H1 (cell line): Measurements from ENCODE around the gene COX17. TPM values are rescaled to one million over a fixed set of nuclear protein-coding genes. Genes with fewer than 3 reads are reported as not detected.

ENCODE experiments used
- CTCF ChIA-PET: fragments of 300-600 bp; sonication (Branson Sonifier 250); formaldehyde crosslinking; loops from one replicate; lab custom pipeline; 2021; ENCODE audit not compliant: partially characterized antibody; lab: Charles Lee
- POLR2A ChIA-PET: fragments of 300-600 bp; sonication (Branson Sonifier 250); formaldehyde crosslinking; loops from one replicate; lab custom pipeline; 2021; ENCODE audit warnings: inconsistent platforms; ENCODE audit not compliant: partially characterized antibody; lab: Charles Lee
- DNase-seq, 2 experiments: peaks; one replicate each; pipeline versions ENCODE4 v3.0.0 to v3.0.0-alpha.2; 2010 to 2022; ENCODE audit warnings: low spot score in 2 of 2, low read depth in 1 of 2, mixed read lengths in 1 of 2
- FAIRE-seq: peaks from 2 replicates; lab custom pipeline; 2011; peaks lifted over from hg19 to GRCh38; lab: Jason Lieb, UNC
- H2AFZ ChIP-seq: 2 replicates; pipeline ENCODE4 v1.8.1; 2012; ENCODE audit warnings: low read length, inconsistent platforms
- H2AK5ac ChIP-seq: 2 replicates; pipeline ENCODE4 v1.6.1; 2013; ENCODE audit warnings: low read depth, low read length
- H2BK120ac ChIP-seq: replicated peaks from 2 replicates; pipeline ENCODE3; 2013; ENCODE audit warnings: low read depth, low read length, inconsistent platforms
- H2BK12ac ChIP-seq: 2 replicates; pipeline ENCODE4 v1.6.1; 2013; ENCODE audit warnings: low read depth, low read length
- H2BK15ac ChIP-seq: 2 replicates; pipeline ENCODE4 v1.6.1; 2013; ENCODE audit warnings: low read length
- H2BK20ac ChIP-seq: 2 replicates; pipeline ENCODE4 v1.6.1; 2013; ENCODE audit warnings: low read length
- H2BK5ac ChIP-seq: 2 replicates; pipeline ENCODE4 v1.6.1; 2013; ENCODE audit warnings: low read depth, low read length
- H3K14ac ChIP-seq: 2 replicates; pipeline ENCODE4 v1.6.1; 2013; ENCODE audit warnings: inconsistent platforms; ENCODE audit not compliant: insufficient read length
- H3K18ac ChIP-seq: 2 replicates; pipeline ENCODE4 v1.6.1; 2013; ENCODE audit warnings: low read length; ENCODE audit errors: extremely low read depth
- H3K23ac ChIP-seq: 2 replicates; pipeline ENCODE4 v1.6.1; 2013; ENCODE audit warnings: inconsistent platforms; ENCODE audit not compliant: insufficient read length
- H3K23me2 ChIP-seq: 2 replicates; pipeline ENCODE4 v1.6.1; 2013; ENCODE audit warnings: low read depth, low read length
- H3K27ac ChIP-seq: 2 replicates; pipeline ENCODE4 v1.6.1; 2011; ENCODE audit warnings: low read depth, low read length, inconsistent platforms
- H3K27me3 ChIP-seq, 4 experiments: replicated peaks in 1 of 4; 1 replicate in 1 of 4; 2 replicates in 3 of 4; pipeline versions ENCODE4 v1.6.1 to v1.8.1; 2011 to 2013; ENCODE audit warnings: low read length in 3 of 4, mild to moderate bottlenecking in 3 of 4, inconsistent platforms in 2 of 4, mixed read lengths in 2 of 4, moderate library complexity in 1 of 4; ENCODE audit not compliant: control insufficient read depth in 3 of 4, insufficient read depth in 3 of 4; ENCODE audit errors: extremely low read depth in 1 of 4
- H3K36me3 ChIP-seq, 4 experiments: 2 replicates each; pipeline versions ENCODE4 v1.6.1 to v1.8.1; 2011 to 2013; ENCODE audit warnings: mild to moderate bottlenecking in 4 of 4, low read length in 3 of 4, moderate library complexity in 2 of 4, control low read depth in 1 of 4, inconsistent platforms in 1 of 4; ENCODE audit not compliant: insufficient read depth in 4 of 4, control insufficient read depth in 2 of 4
- H3K4ac ChIP-seq: replicated peaks from 2 replicates; pipeline ENCODE3; 2013; ENCODE audit warnings: low read length, low read depth, mixed read lengths, inconsistent platforms; ENCODE audit not compliant: insufficient read length
- H3K4me1 ChIP-seq, 4 experiments: replicated peaks in 1 of 4; 1 replicate in 1 of 4; 2 replicates in 3 of 4; pipeline versions ENCODE4 v1.6.1 to v1.8.1; 2011 to 2013; ENCODE audit warnings: low read length in 3 of 4, inconsistent platforms in 2 of 4, mixed read lengths in 1 of 4; ENCODE audit not compliant: insufficient read depth in 4 of 4, control insufficient read depth in 3 of 4
- H3K4me2 ChIP-seq, 2 experiments: 2 replicates each; pipeline versions ENCODE4 v1.6.1 to v1.8.1; 2011 to 2013; ENCODE audit warnings: low read depth in 2 of 2, low read length in 2 of 2, control low read depth in 1 of 2, inconsistent platforms in 1 of 2, mild to moderate bottlenecking in 1 of 2; ENCODE audit not compliant: insufficient read depth in 1 of 2
- H3K4me3 ChIP-seq, 4 experiments: fragments of 200-600, 300-600 bp in 1 of 4; sonication (generic), shearing (Covaris generic), sonication (Bioruptor Twin) in 1 of 4; 2 replicates each; pipeline versions ENCODE4 v1.5.1 to v1.8.1; 2011 to 2016; ENCODE audit warnings: low read length in 4 of 4, low read depth in 3 of 4, control low read depth in 2 of 4, inconsistent platforms in 2 of 4, mild to moderate bottlenecking in 2 of 4, mixed read lengths in 1 of 4, moderate library complexity in 1 of 4; ENCODE audit not compliant: insufficient read depth in 2 of 4; ENCODE audit errors: extremely low read depth in 1 of 4
- H3K56ac ChIP-seq: replicated peaks from 2 replicates; pipeline ENCODE3; 2013; ENCODE audit warnings: low read depth, mild to moderate bottlenecking, mixed read lengths, low read length, inconsistent platforms; ENCODE audit not compliant: insufficient read length
- H3K79me1 ChIP-seq: 2 replicates; pipeline ENCODE4 v1.6.1; 2013; ENCODE audit warnings: low read depth, low read length, control low read depth
- H3K79me2 ChIP-seq, 2 experiments: 2 replicates each; pipeline versions ENCODE4 v1.6.1 to v1.8.1; 2012 to 2013; ENCODE audit warnings: low read length in 2 of 2, mild to moderate bottlenecking in 2 of 2, inconsistent platforms in 1 of 2; ENCODE audit not compliant: insufficient read depth in 2 of 2, control insufficient read depth in 1 of 2
- H3K9ac ChIP-seq, 4 experiments: replicated peaks in 1 of 4; 1 replicate in 1 of 4; 2 replicates in 3 of 4; pipeline versions ENCODE4 v1.6.1 to v1.8.1; 2011 to 2013; ENCODE audit warnings: low read depth in 3 of 4, low read length in 3 of 4, control low read depth in 2 of 4, mild to moderate bottlenecking in 2 of 4, moderate library complexity in 2 of 4, inconsistent platforms in 1 of 4; ENCODE audit errors: extremely low read depth in 1 of 4
- H3K9me3 ChIP-seq, 2 experiments: 2 replicates each; pipeline versions ENCODE4 v1.6.1 to v1.8.1; 2012 to 2013; ENCODE audit warnings: mild to moderate bottlenecking in 2 of 2, moderate library complexity in 2 of 2, control low read depth in 1 of 2, inconsistent platforms in 1 of 2, low read depth in 1 of 2, low read length in 1 of 2, mixed read lengths in 1 of 2; ENCODE audit not compliant: insufficient read depth in 2 of 2
- H4K20me1 ChIP-seq, 2 experiments: replicated peaks in 1 of 2; 2 replicates each; pipeline versions ENCODE3 to v1.8.1; 2011 to 2013; ENCODE audit warnings: inconsistent platforms in 2 of 2, low read length in 2 of 2, mild to moderate bottlenecking in 1 of 2; ENCODE audit not compliant: insufficient read depth in 2 of 2, control insufficient read depth in 1 of 2
- H4K5ac ChIP-seq: 2 replicates; pipeline ENCODE4 v1.6.1; 2013; ENCODE audit warnings: low read length, low read depth, mixed read lengths, inconsistent platforms; ENCODE audit not compliant: insufficient read length
- H4K8ac ChIP-seq: 2 replicates; pipeline ENCODE4 v1.8.0; 2013; ENCODE audit warnings: mild to moderate bottlenecking, moderate library complexity, low read length, inconsistent platforms; ENCODE audit not compliant: insufficient read depth; ENCODE audit errors: extremely low read depth
- H4K91ac ChIP-seq: replicated peaks from 2 replicates; pipeline ENCODE3; 2013; ENCODE audit warnings: low read length, mixed read lengths, inconsistent platforms; ENCODE audit not compliant: insufficient read length
- GABPA ChIP-seq: IDR thresholded peaks from 2 replicates; pipeline ENCODE4 v1.6.1; 2011; ENCODE audit warnings: mild to moderate bottlenecking, low read length, moderate library complexity, borderline replicate concordance; ENCODE audit not compliant: insufficient read depth
- NANOG ChIP-seq: IDR thresholded peaks from 2 replicates; pipeline ENCODE4 v1.6.1; 2011; ENCODE audit warnings: low read length, low read depth, mild to moderate bottlenecking, inconsistent platforms; ENCODE audit not compliant: insufficient read depth, poor library complexity, severe bottlenecking
- RNF2 ChIP-seq: fragments of 200-900, 300-1000 bp; sonication (generic); IDR thresholded peaks from 2 replicates; pipeline ENCODE4 v1.7.1; 2016; ENCODE audit warnings: borderline replicate concordance, low read depth, mild to moderate bottlenecking, antibody characterized with exemption, low read length; ENCODE audit not compliant: poor library complexity, severe bottlenecking; ENCODE audit errors: missing control alignments
- TCF12 ChIP-seq: IDR thresholded peaks from 2 replicates; pipeline ENCODE4 v1.6.1; 2011; ENCODE audit warnings: low read depth, mild to moderate bottlenecking, low read length
- WGBS, 2 experiments: shearing (Covaris generic) in 1 of 2; methylation state at CpG; one replicate each; pipeline versions ENCODE4 v1.1.6 to v1.1.7; 2013 to 2015; ENCODE audit warnings: low lambda C conversion rate in 2 of 2, mixed read lengths in 2 of 2, inconsistent platforms in 1 of 2, low coverage in 1 of 2, missing lambda C conversion rate in 1 of 2; ENCODE audit not compliant: insufficient replicate concordance in 2 of 2, insufficient coverage in 1 of 2, insufficient read length in 1 of 2; ENCODE audit errors: extremely low coverage in 1 of 2, missing lambda C conversion rate in 1 of 2; 5-methylcytosine and 5-hydroxymethylcytosine counted together
- polyA plus RNA-seq, 7 experiments: library from polyadenylated mRNA; depleted of rRNA in 3 of 7; stranded (reverse) in 5 of 7; unstranded in 2 of 7; fragments of >200 nt in 5 of 7; fragments of 200-250 nt in 2 of 7; gene quantifications; 1 replicate in 5 of 7; 2 replicates in 1 of 7; 4 replicates in 1 of 7; pipeline versions ENCODE4 v1.2.1 to v1.2.3, GENCODE V29; 2011 to 2013; ENCODE audit warnings: missing spikeins in 2 of 7, mixed read lengths in 2 of 7
- total RNA-seq: library from RNA; stranded (reverse); fragmentation: NEBNext Ultra II Directional; extraction: Animal tissue kit (Norgen Biotek cat#: 25700); gene quantifications from 2 replicates; pipeline ENCODE4 v1.2.1, GENCODE V29; 2021
- TF ChIP-seq, protein P1 (sequence below): IDR thresholded peaks from 2 replicates; pipeline ENCODE4 v1.6.1; 2012; ENCODE audit warnings: inconsistent platforms

The COX17 gene
- total and polyA plus RNA-seq, 2 of the 8 experiments (the other 6 are each of a cell fraction or from before 2014, with no cell fraction given), result 34.2 to 43.0 TPM

DNA sequence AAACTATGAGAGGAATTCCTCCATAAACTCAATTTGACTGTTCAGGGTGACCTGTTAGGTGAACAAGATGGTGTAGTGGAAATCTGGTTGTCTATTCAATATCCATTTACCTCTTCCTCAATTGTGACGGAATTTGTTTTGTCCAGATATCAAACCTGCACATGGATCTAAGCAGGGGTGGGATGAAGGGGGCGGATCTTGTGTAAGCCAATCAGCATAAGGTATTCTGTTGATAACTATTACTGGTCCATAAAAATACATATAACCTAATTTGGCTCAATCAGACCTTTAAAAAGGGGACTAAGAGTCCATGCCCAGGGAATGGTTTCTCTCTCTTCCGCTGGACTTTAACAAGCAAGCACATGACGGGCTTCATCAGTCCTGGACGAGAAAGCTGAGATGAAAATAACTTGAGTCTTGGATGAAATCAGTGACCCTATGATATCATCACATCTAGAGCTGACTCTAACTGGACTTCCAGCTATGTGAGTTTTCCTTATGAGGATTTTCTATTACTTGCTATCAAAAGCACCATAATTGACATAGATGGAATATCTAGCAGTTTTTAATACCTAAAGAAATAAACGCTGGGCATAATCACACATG, 11.1 kb downstream of the COX17 start:
- no peaks in the 10 kb centered on the region for H4K20me1 ChIP-seq
- ChIA-PET POLR2A (interaction anchor here (0.6 to 1.4 kb wide), 4 partner anchors 8 to 67 kb away, joined by 3 to 4 read pairs (median 3); no protein-coding TSS in a partner anchor), CTCF (interaction anchor here (1.1 to 1.8 kb wide), 2 partner anchors 30 to 65 kb away, joined by 4 to 5 read pairs; no protein-coding TSS in a partner anchor)
- no peak overlapping the region for H2BK15ac ChIP-seq
- no peak overlapping the region for H3K56ac ChIP-seq
- H3K4me3 ChIP-seq, result no peak overlapping the region
- no peak overlapping the region for H3K9ac ChIP-seq
- no peaks in the 10 kb centered on the region for H3K79me1 ChIP-seq
- no peaks in the 10 kb centered on the region; a peak in 1 of 4 replicates for H3K79me2 ChIP-seq
- no peaks in the 10 kb centered on the region for H3K4me1 ChIP-seq
- DNase-seq (no peak), FAIRE-seq (no peak)
- H2BK120ac ChIP-seq, result no peak overlapping the region
- H3K9me3 ChIP-seq, result no peaks in the 10 kb centered on the region
- H2BK20ac ChIP-seq, result no peak overlapping the region
- H2BK5ac ChIP-seq, result no peak overlapping the region
- H3K14ac ChIP-seq, result no peak overlapping the region
- no peaks in the 10 kb centered on the region for H3K23me2 ChIP-seq
- no peak overlapping the region for H2AK5ac ChIP-seq
- H2BK12ac ChIP-seq, result no peak overlapping the region
- no peak overlapping the region for H2AFZ ChIP-seq
- peaks cover 0 to 5% (median 2%) of the 10 kb centered on the region in 4 experiments; a peak in 2 of 8 replicates for H3K36me3 ChIP-seq
- no peak overlapping the region for H3K18ac ChIP-seq
- H4K5ac ChIP-seq, result no peak overlapping the region
- H4K8ac ChIP-seq, result no peak overlapping the region
- H4K91ac ChIP-seq, result no peak overlapping the region
- no peak overlapping the region for H3K27ac ChIP-seq
- no peak overlapping the region for H3K4me2 ChIP-seq
- 87% methylated on average over 6 of the region's 6 CpGs; no CpG with 5 or more reads in 1 of the 2 experiments for WGBS, 2 experiments
- H3K23ac ChIP-seq, result no peak overlapping the region
- H3K27me3 ChIP-seq, result no peaks in the 10 kb centered on the region
- H3K4ac ChIP-seq, result no peak overlapping the region
- TF ChIP-seq TCF12 (no peak), NANOG (no peak), RNF2 (no peak), GABPA (no peak)
- TF ChIP-seq, protein P1, sequence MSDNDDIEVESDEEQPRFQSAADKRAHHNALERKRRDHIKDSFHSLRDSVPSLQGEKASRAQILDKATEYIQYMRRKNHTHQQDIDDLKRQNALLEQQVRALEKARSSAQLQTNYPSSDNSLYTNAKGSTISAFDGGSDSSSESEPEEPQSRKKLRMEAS, result no peak
